CD4-positive, alpha-beta T cell treated with Interferon alpha-2 for 1 hour (primary cell): Measurements from ENCODE around the gene PER1.

Experiments used
- DNase-seq, 2 donors: peaks; one replicate each; pipeline ENCODE4 v3.0.0-alpha.2; 2020 to 2022

The PER1 gene, protein sequence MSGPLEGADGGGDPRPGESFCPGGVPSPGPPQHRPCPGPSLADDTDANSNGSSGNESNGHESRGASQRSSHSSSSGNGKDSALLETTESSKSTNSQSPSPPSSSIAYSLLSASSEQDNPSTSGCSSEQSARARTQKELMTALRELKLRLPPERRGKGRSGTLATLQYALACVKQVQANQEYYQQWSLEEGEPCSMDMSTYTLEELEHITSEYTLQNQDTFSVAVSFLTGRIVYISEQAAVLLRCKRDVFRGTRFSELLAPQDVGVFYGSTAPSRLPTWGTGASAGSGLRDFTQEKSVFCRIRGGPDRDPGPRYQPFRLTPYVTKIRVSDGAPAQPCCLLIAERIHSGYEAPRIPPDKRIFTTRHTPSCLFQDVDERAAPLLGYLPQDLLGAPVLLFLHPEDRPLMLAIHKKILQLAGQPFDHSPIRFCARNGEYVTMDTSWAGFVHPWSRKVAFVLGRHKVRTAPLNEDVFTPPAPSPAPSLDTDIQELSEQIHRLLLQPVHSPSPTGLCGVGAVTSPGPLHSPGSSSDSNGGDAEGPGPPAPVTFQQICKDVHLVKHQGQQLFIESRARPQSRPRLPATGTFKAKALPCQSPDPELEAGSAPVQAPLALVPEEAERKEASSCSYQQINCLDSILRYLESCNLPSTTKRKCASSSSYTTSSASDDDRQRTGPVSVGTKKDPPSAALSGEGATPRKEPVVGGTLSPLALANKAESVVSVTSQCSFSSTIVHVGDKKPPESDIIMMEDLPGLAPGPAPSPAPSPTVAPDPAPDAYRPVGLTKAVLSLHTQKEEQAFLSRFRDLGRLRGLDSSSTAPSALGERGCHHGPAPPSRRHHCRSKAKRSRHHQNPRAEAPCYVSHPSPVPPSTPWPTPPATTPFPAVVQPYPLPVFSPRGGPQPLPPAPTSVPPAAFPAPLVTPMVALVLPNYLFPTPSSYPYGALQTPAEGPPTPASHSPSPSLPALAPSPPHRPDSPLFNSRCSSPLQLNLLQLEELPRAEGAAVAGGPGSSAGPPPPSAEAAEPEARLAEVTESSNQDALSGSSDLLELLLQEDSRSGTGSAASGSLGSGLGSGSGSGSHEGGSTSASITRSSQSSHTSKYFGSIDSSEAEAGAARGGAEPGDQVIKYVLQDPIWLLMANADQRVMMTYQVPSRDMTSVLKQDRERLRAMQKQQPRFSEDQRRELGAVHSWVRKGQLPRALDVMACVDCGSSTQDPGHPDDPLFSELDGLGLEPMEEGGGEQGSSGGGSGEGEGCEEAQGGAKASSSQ (N-terminal part only)

DNA sequence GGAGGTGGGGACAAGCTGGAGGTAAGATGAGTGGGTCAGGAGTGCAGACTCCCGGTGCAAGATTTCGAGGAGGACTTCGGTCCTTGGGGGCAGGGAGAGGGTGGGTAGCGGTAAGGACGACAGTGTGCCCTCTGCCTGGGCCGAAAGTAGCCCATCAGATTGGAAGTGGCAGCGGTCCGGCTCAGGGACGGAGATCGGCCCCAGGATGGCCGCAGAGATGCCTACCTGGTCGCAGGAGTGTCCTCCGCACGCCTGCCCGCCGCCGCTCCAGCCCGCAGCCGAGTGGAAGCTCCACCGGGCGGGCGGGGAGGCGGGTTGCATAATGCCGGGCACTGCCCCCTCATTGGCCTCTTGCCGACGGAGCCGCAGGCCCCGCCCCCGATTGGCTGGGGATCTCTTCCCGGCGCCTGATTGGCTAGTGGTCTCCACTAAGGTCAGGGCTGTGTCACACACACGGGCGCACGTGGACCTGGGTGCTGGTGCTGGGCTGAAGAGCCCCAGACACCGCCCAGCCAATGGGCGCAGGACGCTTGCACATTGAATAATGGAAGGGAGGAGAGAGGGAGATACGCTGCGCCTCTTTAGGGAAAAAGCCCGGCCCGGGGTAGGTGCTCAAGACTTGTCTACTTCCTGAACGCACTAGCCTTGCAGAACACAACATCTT lies at the start of gene PER1:
Gene PER1 (minus strand): TSS at position 293 of the 664 bp plus-strand sequence. CDS start 1,698 bp downstream, outside the sequence.
- DNase-seq, result peak; percentile 92 to 93

DNA sequence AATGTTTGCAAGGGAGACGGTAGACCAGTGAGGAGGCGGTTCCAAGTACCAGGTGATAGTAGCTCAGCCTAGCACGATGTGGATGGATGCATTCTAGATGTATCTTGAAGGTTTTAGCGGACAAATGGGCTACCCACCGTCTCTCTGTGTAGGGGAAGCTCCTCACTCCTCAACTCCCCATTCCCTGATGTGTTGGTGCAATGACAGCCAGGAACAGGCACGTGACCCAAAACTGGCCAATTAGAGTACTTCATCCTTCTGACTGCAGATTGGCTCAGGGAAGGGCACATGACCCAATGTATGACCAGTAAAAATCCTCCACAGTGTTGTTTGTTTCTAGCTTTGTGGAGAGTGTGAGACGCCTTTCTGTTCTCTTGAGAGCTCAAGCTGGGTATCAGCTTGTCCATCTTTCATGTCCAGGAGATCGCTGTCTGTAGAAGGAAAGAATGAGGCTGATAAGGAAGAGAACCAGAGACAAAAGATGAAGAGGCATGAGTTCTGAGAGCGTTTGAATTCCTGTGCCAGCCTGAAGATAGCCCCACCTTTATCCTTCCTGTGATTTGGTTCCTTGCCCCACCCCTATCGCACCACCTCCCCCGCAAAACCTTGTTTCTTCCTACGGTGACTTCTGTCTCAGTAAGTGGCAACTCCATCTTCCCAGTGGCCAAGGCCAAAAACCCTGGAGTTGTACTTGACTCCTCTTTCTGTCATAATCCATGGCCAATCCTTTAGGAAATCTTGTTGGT lies 40.0 kb upstream of the PER1 start:
- DNase-seq, result peak; percentile 78 to 83

DNA sequence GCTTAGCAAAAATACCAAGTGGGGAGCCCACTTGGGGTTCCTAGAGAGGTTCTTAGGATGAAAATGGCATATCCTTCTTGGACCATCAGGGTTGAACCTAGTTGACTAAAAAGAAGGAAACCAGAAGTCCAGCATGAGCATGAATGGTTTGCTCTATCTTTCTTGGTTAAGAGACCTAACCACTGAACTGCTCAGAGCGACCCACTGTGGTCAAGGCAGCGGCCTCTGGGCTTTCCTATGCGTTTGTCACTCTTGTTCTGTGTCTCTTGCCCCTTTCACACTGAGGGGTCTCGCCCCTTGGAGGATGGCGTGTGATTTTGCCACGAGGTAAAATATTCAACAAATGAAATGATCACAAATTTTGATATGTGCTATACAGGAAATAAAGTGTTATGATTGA lies 38.3 kb upstream of the PER1 start:
- DNase-seq, result no peak

DNA sequence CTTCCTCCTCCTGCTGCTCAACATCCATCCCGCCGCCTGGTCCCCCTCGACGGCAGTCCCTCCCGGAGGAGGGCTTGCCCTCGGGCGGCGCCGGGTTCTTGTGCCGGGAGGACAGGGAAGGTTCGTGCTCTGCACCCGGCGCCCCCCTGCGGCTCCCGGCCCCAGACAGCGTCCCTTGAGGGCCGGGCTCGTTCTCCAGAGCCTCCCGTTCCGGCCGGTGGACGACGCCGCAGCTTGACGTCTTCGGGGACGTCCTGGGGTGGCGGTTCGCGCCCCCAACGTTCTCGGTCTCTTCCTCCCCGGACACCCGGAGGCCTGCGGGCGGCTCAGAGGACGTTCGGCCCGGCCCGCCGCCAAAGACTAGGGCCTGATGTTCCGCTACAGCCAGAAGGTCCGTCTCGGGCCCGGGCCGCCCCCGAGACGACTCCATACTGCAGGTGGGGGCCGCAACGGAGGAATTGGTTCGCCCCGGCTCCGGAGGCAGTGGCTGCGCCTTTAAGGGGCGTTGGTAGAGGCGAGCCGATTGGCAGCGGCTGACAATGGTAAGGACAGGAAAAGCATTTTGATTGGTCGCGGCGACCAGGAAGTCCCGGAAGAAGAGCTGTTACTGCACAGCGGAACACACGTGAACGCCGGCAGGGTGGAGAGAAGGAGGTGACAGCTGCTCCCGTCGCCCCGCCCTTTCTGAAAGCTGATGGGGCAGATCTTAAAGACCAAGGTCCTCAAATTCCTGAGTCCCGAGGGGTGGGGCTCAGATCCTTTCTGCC lies 37.7 kb upstream of the PER1 start, which contains the start of gene BORCS6:
Gene BORCS6 (minus strand): TSS at position 470 of the 767 bp plus-strand sequence. CDS start 40 bp downstream, at position 430.
- peak; percentile 98 for DNase-seq

DNA sequence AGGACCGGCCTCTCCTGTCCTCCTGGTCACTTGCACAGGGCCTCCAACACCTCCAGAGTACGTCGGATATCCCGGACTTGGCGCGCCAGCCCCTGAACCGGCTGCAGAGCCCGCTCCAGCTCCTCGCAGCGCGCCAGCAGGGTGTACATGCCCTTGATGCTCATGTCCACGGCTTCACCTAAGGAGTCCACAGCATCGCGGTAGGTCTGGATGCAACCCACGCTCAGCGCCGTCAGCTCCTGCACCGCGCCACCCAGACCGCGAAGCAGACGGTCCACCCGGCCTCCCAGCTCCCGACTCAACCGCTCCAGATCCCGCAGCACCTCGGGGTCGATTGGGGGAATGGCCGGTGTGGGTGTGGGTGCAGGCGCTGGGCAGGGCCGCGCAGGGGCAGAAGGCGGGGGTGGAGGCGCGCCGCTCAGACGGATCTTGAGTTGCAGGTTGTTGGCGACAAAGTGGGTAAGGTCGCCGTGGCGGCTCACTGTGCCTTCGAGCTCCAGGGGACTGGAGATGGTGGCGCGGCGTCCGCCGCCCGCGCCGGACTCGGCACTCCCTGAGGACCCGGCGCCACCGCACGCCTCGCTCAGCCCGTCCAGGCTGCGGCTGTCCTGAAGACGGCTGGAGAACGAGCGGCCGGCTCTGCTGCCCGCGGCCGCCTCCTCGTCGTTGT lies 37.0 kb upstream of the PER1 start:
- DNase-seq, result no peak

DNA sequence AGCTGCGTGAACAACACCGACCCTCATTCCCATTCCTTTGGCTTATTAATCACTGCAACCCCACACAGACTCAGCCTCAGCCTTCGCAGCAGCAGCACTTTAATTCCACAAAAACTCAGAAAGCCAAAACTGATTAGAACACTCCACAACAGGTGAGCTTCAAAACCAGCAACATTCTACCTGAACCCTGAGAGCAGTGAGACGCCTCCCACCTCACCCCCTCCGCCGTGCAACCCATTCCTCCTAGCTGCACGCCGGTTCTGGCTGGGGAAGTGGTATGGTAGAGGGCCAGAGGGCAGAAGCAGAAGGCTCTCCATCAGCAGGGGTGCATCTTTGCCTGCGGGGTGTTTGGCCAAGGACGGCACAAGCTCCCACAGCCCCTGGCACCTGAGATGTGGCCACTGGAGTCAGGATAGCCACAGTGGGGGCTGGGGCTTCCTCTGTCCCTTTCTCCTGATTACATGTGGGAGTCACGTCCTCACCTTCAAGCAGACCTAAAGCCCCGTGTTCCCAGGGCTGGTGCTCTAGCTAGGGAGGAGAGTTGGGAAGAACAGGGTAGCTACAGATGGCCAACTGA lies 36.1 kb upstream of the PER1 start:
- no peak for DNase-seq

DNA sequence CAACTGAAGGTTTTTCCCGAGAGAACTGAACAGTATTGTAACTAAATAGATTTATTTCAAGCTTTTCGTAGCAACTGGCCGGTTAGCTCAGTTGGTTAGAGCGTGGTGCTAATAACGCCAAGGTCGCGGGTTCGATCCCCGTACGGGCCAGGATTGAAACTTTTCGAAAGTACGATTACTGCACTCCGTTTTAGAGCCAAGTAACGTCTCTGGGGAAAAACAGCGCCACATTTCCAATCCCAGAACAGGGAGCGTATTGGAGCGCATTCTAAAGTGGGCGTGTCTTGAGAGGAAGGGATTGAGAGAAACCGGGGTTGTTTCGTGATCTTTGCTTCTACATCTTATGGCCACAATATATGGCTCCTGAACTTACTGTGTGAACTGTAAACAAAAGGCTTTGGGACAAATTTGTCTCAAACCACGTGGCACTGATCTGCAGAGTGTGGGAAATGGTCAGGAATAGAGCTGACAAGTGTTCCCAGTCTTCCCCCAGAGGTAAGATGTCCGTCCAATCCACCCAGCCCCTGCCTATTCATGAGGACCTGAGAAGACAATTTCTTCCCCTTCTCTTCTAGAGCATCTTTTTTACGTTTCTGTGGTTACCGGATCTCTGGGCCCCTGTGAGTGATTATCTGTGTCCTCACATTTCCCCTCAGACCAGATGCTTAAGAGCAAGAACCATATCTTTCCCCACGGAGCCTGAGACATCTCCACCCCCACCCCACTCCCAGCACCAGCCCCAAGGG lies 35.5 kb upstream of the PER1 start:
- peak; percentile 86 to 93 for DNase-seq

DNA sequence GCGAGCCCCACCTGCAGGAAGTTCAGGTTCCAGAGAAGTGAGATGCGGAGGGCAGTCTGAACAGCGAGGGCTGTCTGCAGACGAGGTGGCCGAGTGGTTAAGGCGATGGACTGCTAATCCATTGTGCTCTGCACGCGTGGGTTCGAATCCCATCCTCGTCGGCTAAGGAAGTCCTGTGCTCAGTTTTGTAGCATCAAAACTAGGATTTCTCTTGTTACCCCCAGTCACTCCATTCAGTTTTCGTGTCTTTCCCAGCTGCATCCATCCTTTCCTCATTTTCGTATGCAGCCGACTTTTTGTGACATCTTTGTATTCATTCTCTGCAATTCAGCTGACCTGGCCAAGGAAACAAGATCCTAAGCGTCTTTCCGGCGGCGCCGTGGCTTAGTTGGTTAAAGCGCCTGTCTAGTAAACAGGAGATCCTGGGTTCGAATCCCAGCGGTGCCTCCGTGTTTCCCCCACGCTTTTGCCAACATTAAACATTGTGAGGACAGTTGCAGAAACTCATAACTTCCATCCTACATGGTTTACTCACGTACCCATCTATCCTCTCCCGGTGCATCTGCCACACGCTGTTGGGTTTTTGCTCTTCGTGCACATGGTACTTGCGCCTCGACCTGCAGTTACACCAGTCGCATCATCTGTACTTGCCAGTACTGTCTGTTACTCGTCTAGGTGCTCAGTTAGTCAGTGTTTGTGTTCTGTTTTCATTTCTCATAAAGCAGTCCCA lies 34.7 kb upstream of the PER1 start:
- peak; percentile 93 to 94 for DNase-seq

DNA sequence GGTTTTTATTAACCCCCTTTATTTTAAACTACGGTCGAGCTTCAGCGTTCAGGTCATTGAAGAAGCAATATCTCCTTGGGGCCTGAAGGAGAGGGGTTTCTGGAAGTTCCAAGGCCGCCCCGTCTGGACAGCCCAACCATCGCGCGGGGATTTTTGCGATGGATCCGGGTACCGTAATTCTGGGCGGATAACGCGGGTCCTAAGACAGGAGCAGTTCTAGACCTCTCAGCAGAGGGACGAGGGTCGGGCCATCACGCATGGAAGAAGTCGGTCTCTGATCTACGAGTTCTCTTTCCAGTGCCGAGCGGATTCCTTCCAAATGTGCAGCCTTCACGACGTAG lies 34.2 kb upstream of the PER1 start:
- DNase-seq, result no peak

DNA sequence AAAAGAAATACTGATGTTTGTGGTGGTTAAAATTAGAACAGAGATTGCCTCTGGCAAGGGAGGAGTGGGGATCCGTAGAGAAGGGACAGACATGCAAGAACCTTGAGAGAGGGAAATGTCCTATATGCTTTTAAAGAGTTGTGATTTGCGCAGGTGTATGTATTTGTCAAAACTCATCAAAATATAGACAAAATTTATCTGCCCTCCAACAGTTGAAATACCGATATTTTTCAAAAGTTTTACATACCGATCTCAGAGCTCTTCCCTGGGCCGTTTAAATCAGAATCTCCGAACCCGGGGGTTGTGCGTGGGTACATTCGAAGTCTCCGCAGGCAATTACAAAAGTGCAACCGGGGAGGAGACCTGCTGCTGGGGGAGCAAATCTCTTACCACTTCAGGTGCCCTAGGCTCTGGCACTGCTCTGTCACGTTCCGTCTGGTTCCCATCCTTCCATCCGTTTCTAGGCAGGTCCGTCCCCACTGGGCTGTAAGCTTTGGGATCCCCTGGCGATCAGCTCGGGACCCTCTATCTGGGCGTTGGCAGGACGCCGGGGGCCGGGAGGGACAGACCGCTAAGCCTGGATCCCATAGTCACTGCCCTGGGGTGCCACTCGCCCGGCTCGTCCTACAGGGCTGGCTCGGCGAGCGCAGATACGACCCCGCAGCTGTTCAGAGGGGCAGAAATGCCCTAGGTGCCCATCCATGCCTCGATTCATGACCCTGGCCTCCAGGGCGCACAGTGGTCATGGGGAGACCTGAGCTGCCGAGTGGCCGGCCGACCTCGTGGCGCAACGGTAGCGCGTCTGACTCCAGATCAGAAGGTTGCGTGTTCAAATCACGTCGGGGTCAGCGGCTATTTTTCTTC lies 33.6 kb upstream of the PER1 start:
- peak; percentile 89 to 94 for DNase-seq

DNA sequence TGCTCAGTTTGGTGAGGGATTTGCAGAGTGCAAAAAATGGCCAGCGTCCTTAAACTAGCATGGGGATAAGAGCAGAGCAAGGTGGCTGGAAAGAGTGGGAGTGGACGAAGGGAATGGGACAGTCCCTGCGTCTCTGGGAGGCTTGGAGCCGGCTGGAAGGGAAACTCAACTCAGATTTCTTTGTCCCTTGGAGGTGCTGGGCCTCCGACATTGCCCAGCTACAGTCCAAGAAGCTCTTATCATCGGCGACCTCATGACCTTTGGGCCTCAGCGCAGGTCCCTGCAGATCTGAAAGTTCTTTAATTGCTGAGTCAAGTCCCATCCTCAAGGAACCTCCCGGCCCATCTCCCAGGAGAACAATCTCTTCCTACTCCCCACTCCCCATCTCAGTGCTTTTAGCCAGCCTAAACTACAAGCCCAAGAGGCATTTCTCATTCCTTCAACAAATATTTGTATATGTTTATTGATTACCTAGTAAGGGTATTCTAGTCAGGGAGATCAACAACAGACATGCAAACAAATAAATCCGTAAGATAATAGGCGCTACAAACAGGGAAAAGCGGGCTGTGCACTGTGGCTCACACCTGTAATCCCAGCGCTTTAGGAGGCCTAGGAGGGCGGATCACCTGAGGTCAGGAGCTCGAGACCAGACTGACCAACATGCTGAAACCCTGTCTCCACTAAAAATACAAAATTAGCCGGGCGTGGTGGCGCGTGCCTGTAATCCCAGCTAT lies 25.0 kb upstream of the PER1 start:
- no peak for DNase-seq

DNA sequence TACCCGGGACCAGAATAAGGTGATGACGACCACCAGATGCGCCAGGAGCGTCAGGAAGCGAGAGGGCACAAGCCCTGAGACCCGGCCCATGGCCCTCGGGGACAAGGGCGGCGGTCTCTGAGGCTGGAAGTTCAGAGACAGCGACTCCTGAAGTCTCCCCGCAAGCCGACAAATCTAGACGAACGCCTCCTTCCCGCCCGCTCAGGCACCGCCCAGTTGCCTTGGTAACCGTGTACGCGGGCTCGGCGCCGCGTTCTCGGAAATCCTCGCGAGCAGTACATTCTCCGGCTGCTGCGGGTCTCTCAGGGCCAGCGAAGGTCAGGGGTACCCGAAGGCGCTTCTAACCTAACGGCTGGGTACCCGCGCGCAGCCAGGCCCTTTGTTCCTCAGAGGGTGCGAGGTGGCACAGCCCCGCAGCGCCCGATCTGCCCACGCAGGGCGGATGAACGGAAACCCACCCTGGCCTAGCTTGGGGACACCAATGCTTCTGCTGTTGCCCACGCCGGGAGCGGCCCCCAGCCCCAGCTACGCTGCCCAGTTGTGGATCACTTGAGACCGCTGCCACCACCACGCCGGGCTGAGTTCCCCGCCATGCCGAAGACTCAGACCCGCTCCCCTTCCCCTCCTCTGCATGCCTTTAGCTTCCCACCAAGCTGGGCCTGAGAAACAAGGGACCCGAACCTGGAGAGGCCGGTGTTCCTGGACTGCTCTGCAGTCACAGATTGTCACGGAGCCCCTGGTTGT lies 24.2 kb upstream of the PER1 start, which contains the start of gene TMEM107:
Gene TMEM107 (minus strand): TSS at position 184 of the 744 bp plus-strand sequence. CDS start 94 bp downstream, at position 90.
- DNase-seq, result peak; percentile 88 to 92

DNA sequence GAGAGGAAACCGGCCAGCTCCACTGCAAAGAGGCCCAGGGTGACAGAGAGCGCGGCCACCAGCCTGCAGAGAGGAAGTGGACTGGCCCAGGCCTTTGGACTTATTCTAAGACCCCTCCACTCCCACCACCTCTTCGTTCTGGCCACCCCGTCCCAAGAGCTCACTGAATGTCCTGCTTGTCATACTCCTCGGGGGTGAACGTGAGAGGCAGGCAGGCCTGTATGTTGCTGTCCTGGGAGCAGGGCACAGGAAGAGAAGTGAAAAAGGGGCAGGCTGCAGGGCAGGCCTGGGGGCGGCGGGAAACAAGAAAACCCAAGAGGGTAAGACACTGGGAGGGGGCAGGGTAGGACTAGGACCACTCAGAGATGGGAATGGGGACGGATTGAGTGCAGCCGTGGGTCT lies 23.6 kb upstream of the PER1 start:
- DNase-seq, result no peak

DNA sequence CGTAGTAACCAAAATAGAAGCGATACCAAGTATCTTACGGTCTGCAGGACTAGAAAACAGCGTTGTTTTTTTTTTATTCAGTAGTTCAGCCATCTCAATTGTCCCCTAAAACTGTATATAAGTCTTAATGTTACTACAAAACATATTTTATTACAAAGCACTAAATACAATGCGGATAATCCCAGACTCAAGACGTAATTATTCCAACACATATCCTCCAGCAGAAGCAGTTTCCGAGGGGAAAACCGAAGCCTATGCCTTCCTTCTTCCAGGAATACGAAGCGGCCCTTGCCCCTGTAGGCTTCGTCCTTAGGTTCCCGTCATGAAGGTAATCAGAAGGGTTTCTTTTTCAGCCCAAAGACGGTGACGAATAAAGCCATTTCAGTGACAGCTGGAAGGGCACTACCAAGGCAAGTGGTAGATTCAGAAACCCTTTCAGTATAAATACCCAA lies 21.7 kb upstream of the PER1 start:
- peak in 1 of 2 donors; percentile 15 for DNase-seq

DNA sequence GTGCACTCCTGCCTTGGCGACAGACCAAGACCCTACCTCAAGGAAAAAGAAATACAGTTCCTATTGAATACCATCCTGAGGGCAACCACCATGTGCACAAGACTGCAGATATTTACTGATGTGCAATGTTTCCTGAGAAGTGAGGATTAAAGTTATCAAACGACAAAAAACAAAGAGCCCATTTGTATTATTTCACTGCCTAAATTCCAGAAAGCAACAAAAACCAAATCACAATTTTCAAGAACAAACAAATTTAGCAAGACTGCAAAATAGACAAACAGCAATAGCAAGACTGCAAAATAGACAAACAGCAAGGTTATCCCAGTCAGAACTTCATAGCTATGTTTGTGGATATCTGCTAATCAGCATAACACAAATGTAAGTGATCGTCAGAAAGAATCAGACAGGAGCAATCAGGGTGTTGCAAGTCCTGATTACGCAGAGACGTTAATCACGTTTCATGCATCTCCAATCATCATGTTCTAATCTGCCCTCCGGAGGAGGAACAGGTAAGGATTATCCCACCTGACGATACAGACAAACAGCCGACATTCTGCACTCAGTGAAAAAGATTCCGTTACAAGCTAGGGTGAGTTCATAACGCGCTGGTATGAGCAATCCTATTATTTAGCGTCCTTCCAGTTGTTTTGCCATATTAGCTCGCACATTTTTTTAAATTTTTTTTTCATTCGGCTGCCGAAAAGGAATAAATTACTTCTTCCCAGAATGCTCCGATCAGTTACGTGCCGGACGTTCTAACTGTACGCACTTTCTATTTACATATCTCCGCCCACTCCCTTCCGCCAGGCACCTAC lies 21.1 kb upstream of the PER1 start:
- peak; percentile 91 to 93 for DNase-seq
